ENCODE measurements around the gene PPP1R12A. TPM values are rescaled to one million over a fixed set of nuclear protein-coding genes. Genes with fewer than 3 reads are reported as not detected.

Gene PPP1R12A
- total RNA-seq, 4 donors from 2014 or later = 82.6 to 128 (median 87.4) TPM

GRCh38 chr12:79945433-79945832 is 10.5 kb upstream of the PPP1R12A start:
- TF ChIP-seq CTCF (IDR thresholded peaks at IDR 0.05; ENCODE audit: low read depth) = no peak

- no peak for TF ChIP-seq CTCF (IDR thresholded peaks at IDR 0.05; ENCODE audit: low read depth)
Measured at GRCh38 chr12:79944565-79944964, 9.7 kb upstream of the PPP1R12A start.

GRCh38 chr12:79939728-79940310 is 4.9 kb upstream of the PPP1R12A start:
- TF ChIP-seq CTCF (IDR thresholded peaks at IDR 0.05; ENCODE audit: low read depth) = no peak

- TF ChIP-seq CTCF (IDR thresholded peaks at IDR 0.05; ENCODE audit: low read depth) = no peak
Measured at GRCh38 chr12:79938843-79939242, 3.9 kb upstream of the PPP1R12A start.

GRCh38 chr12:79936670-79937069 is 1.8 kb upstream of the PPP1R12A start:
- TF ChIP-seq CTCF (IDR thresholded peaks at IDR 0.05; ENCODE audit: low read depth) = no peak

GRCh38 chr12:79935624-79936345 is 888 bp upstream of the PPP1R12A start:
- no peak for TF ChIP-seq CTCF (IDR thresholded peaks at IDR 0.05; ENCODE audit: low read depth)

- TF ChIP-seq CTCF (IDR thresholded peaks at IDR 0.05; ENCODE audit: low read depth) = no peak
Measured at GRCh38 chr12:79934281-79935020, 446 bp downstream of the PPP1R12A start.

Measured in subcutaneous adipose tissue (tissue), 4 donors.